8988T (cell line): ENCODE results near the gene NT5C3B.
"Not testable (repeated sequence)": the region's sequence is repeated elsewhere in the genome, so short reads cannot be mapped to it uniquely, and the experiment has no call there.

Experiments used
- DNase-seq: peaks from one replicate; pipeline ENCODE4 v3.0.0; 2011

The NT5C3B gene

DNA sequence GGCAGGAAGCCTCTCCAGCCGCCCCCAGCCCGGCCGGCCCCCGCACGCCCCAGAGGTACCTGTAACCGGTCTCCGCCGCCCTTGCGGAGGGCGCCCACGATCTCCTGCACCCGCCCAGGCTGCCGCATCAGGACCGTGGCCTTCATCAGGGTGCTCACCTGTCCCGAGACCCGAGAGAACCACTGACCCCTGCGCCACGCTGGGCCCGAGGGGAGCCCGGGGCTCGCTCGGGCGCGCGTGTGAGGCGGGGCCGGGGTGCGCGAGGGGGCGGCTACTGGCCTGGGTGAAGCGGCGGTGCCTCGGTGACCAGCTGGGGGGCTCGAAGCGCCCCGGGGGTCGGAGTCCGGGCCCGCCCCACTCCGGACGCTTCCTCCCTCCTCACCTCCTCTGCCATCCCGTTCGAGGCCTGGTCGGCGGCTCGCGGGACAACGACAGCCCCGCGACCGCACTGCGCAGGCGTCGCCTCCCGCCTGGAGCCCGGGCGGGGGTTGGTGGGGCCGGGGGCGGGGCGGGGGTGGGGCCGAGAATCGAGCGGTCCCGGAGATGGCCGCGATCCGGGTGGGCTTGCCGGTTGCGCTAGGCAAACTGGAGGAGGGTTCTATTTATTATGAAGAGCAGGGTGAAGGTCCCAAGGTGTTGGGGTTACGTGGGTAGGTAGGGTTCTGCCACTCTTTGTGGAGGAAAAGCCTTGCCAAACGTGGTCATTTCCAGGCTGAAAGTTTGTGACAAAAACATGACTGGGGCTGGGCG is at the start of gene NT5C3B:
NT5C3B (minus strand) TSS at position 433 of the 750 bp plus-strand sequence; CDS start at position 394, 39 bp downstream.
- DNase-seq = peak; percentile 85

DNA sequence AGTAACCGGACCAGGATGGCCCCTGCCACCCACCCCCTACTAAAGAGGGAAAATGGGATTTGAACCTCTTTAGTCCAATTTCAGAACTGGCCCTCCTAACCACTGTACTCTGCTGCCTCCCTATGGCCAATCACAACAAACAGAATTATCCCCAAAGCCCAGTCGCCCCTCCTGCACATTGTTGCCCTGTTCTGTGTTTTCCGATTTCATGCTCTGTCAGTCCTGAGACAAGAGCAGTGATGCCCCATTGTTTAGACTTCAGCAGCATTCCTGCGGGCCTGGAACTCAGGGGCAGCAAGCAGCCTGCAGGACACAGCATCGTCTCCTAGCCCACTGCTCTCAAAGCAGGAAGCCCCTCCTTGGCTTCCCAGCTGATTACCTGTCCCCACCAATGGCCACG is 49.7 kb upstream of the NT5C3B start:
- DNase-seq = no peak

DNA sequence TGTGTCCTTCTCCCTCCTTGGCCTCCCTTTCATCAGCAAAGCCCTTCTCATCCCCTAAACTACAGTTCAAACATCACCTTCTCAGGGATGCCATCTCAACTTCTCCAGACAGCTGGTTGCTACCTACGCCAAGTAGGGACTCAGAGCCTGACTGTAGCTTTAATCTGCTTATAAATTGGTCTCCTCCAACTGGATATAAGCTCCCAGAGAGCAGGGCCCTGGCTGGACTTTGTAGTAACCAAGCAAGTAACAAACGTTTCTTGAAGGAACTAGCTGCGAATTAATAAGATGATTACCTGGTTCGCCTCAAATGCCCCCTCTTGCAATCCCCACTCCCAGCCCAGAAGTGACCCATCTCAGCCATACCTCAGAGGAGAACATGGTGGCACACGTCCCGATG is 46.7 kb upstream of the NT5C3B start:
- DNase-seq = no peak

DNA sequence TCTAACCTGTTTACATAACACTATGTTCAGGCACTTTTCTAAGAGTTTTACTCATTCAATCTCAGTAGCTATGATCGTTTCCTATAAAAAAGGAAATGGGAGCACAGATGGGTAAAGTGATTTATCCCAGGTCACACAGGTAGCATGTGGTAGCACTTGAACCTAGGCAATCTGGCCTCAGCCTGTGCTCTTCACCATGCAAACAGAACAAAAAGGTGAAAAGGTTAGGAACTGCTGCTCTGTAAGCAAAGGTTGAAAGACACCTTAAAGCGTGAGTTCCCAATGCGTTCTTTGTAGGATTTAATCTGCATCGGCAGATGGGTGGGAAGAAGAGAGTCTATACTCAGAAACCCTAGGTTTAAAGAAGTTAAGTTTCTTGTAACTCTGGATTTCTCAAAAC is 44.1 kb upstream of the NT5C3B start:
- no peak for DNase-seq

DNA sequence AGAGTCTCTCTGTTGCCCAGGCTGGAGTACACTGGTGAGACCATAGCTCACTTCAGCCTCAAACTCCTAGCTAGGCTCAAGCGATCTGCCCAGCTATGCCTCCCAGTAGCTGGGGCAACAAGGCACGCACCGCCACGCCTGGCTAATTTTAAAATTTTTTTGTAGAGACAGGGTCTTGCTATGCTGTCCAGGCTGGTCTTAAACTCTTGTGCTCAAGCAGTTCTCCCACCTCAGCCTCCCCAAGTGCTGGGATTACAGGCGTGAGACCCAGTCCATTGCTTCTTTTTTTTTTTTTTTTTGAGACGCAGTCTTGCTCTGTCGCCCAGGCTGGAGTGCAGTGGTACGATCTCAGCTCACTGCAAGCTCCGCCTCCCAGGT is 38.2 kb upstream of the NT5C3B start:
- not testable (repeated sequence) for DNase-seq

DNA sequence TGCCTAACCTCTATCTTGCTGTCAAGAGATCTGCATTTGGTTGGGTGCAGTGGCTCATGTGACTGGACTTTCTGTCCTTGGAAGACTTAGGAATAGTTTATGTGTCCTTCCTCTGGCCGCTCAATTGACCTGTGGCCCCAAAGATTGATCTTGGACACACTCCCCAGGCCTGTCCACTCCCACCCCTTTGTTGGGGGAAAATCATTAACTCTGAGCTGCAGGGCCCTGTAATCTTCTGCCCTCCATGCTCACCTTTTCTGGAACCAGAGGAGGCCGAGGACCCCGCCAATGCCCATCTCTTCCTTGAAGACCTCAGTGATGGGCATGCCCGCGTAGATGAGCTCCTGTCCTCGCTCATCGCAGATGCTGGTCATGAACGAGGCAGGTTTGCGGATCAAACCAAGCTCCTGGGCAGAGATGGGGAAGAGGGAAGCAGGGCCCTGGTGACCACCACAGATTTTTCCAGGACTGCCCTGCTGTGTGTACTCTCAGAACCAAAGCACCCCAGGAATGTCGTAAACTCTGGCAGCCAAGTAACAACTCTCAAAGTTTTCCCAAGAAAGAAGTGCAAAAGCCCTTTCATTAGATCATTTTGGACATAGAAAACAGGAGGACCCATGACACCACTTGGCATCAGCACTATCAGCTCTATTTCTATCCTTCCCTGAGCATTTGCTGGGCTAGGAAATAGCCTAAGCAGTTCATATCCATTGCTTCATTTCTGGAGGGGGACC is 37.7 kb upstream of the NT5C3B start:
- DNase-seq = no peak

DNA sequence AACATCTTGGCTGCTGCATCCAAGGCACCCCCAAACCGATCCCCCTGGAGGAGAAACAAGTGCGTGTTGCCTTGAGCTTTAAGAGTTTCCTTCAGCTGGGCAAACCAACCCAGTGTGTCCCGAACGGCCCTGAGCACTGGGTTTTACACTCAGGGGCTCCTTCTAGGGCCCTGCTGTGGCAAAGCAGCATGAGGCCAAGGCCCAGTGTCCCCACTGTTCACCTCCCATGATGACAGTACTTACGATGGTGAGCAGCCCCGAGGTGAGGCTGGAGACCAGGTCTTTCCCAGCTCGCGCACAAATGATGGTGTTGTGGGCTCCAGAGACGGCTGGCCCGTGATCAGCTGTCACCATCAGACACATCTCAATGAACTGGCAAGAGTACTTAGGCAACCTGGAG is 35.8 kb upstream of the NT5C3B start:
- no peak for DNase-seq

DNA sequence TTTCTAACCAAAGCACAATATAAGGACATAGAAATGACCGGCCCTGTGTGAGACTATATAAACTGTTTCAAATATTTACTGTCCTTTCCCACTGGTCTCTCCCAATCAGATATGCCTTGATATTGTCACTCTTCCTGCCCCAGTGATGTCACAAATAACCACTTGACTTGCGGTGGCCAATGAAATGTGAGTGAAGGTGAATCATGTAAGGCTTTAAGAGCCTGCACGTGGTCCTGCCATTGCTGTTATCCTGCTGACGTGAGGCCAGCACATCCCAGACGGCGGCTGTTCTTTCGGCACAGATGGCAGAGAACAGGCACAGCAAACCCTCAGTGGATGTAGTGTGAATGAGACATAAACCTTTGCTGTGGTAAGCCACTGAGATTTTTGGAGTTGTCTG is 34.6 kb upstream of the NT5C3B start:
- no peak for DNase-seq

DNA sequence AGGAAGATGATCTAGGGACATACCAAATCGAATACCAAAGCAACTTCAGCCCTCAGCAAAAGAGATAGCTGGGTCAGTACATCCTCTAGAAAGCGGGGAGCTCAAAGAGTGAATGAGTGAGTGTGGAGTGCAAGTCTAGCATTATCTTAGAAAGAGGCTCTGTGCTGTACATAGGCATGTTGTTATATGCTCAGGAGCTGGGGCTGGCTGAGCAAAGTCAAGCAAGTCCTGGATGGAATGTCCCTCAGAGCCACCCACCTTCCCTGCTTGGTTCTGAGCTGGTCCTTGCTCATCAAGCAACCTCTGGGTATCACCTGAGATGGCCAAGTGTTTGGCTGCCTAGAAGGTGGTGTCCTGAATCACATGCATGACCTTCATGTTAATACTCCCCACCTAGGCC is 34.1 kb upstream of the NT5C3B start:
- DNase-seq = no peak

DNA sequence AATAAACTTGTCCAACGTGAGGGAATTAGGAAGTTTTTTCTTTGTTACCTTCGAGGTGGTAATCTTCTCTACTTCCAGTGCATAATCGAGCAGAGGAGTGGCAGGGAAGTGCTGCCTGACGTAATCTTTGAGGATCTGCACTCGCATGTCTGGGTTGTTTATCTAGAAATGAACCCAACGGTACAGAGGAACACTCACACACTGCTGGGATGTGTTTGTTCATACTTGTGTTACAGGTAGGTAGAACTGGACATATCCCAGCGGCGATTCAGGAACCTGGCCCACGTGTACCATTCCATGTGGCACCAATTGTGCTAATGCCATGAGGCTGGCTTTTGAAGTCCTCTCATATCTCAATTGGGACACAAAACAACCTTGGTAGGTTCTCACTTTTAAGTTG is 33.4 kb upstream of the NT5C3B start:
- DNase-seq = no peak

DNA sequence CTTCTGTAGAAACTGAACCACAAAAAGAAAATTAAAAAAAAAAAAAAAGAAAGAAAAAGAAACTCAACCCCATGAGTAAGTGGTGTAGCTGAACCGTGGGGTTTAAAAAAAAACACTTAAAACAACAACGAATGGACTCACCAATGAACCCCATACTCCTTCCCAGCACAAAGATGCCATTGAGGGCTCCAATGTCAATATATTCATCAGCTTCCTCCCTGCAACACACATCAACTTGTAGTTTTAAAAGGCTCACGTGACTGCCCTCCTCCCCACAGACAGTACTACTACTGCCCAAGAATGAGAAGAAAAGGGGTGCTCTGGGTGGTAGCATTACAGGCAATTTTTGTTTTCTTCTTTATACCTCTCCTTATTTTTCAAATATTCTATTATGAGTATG is 32.5 kb upstream of the NT5C3B start:
- DNase-seq = no peak

DNA sequence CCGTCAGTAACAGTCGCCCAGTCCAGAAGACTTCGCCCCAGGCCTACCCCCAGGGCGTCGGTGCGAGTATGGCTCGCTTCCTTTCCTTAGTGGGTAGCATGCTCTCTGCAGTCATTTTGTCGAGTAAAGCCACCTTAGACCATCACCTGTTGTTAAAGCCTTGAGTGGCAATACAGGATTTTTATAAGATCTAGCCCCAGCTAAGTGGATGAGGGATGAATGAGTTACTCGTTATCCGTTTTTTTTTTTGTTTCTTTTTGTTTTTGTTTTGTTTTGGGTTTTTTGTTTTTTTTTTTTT is 29.5 kb upstream of the NT5C3B start:
- DNase-seq = no peak

DNA sequence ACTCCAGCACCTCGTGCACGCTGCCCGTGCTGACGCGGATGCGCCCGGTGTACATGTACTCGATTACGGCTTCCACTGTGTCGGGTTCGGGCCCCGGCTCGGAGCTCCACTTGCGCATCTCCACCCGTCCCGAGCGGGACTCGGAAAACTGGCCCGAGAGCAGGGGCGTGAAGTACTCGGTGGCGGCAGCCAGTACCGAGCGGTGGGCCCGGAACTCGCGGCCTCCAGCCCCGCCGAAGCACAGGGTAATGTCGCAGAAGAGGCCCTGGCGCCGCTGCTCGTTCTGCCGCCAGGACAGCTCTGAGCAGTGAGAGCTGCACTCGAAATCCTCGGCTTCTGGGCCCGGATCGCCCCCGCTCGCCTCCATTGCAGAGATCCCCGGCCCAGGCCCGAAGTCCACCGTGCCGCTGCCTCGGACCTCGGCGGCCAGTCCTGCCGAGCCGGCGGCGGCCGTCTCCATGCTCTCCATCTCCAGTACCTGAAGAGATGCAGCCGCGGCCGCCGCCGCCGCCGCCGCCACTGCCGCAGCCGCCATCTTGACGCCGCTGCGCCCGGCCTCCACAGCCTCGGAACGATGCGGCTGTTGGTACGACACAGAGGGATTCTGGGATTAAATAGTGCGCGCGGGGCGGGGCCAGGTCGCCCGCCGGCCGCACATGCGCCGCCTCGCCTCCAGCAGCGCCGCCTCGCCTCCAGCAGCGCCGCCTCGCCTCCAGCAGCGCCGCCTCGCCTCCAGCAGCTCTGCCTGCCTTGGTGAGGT is 29.0 kb upstream of the NT5C3B start, which contains the start of gene KLHL11:
KLHL11 (minus strand) TSS at position 588 of the 760 bp plus-strand sequence; CDS start at position 535, 53 bp downstream.
- DNase-seq = peak; percentile 78

DNA sequence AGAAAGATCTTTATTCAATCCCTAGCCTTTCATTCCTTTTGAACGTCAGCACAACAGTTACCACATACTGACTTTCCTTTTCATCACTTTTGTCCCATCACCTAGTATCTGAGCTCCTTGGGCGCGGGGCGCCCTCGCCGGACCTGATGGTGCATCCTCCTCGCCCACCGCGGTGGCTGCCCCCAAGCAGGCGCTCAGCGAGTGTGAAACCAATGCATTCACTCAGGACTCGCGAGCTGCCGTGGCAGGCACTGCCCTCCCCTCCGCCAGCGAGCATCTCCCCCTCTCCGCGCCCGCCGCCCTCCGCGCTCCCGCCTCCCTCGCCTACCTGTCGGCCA is 28.4 kb upstream of the NT5C3B start:
- DNase-seq = no peak

DNA sequence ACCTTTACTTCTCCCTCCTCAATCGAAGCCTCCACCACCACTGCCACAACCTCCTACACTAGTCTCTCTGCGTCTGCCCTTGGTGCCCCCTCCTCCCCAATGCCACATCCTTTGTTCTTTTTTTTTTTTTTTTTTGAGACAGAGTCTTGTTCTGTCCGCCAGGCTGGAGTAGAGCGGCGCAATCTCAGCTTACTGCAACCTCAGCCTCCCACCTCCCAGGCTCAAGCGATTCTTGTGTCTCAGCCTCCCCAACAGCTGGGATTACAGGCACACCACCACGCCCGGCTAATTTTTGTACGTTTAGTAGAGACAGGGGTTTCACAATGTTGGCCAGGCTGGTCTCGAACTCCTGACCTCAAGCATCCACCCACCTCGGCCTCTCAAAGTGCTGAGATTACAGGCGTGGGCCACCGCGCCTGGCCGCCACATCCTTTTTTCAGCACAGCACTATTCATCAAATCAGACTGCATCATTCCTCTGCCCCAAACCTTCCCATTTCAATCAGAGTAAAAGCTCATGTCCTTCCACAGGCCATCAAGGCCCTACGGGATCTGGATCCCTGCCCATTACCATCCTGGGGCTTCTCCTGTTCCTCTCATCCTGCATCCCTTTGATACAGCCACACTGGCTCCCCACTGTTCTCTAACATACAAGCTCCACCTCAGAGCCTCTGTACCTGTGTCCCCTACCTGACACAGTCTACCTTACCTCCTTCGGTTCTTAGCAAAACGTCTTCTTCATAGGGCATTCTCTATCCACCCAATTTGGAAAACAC is 27.2 kb upstream of the NT5C3B start:
- DNase-seq = no peak

DNA sequence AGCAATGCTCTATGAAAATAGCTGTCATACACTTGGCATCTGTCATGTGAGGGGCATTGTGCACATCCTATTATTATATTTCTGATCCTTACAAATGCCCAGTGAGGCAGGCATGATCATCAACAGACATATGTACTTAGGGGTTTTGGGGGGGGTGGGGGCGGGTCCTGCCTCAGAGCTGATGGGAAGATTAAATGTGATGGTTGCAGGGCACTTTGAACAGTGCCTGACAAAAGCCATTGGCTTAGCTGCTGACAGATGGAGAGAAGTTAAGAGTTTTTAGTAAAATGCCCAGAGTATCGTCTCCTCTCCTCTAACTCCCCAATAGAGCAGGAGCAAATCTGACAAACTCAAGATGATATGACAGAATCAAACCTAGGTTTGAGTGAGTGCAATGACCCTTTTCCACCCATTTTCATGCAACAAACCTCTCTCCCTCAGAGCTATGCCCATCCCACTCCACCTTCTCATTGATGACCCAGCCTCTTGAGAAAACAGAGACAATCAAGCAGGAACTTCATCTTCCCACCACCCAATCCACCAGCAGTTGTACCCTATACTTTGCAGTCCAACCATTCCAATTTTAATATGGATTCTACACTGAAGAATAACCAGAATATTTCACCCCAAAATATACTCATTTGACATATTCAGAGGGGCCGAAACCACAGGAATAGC is 24.4 kb upstream of the NT5C3B start:
- DNase-seq = no peak

DNA sequence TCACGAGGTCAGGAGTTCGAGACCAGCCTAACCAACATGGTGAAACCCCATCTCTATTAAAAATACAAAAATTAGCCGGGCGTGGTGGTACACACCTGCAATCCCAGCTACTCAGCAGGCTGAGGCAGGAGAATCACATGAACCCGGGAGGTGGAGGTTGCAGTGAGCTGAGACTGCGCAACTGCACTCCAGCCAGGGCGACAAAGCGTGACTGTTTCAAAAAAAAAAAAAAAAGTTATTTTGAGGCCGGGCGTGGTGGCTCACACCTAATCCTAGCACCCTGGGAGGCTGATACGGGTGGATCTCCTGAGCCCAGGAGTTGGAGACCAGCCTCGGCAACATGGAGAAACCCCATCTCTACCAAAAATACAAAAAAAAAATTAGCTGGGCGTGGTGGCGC is 15.3 kb upstream of the NT5C3B start:
- not testable (repeated sequence) for DNase-seq

DNA sequence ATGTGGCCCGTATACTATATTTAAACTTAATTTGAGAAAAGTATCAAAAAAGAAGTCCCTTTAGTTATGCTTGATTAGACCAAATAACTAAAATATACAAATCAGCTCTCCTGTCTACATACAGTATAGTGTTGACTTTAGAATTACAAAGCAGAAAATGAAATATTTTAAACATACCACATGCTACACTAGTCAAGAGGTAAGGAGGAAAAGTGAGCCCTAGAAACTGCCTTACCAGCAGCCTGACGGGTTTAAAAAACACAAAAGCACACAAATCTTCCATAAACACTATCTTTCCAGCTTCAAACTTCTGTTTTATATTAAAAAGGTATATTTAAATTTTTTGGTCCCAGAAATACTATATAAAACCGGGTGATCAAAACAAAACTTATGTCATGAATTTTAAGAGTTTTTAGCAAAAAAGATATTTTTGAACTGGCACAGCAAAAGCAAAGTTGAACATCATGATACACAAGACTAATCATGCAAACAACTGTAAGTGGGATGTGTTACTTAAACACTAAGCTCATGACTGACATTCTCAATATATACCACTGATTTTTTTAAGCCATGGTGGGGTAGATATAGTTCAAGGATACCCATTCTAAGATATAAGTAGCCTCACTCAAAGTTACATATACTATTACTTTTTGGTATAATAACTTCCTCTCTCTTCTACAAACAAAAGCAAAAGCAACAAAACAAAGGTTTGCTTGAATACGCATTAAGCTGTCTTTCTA is 13.4 kb upstream of the NT5C3B start:
- no peak for DNase-seq

DNA sequence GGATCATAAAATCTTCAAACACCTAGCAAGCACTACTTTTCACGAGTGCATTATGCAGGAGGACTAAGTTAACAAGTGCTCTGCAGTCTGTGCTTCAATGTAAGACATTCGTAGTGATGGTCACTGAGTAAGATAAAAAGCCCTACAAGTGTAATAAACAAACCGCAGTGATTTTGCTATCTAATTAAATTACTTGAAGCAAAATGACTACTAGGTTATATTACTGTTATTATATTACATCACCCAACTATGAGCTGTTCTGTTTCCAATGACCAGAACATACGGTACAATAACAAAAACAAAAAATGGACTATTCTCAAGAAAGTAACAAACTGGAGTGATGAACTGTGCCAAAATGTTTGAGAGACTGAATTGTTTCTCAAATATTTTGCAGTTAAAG is 12.8 kb upstream of the NT5C3B start:
- DNase-seq = no peak

DNA sequence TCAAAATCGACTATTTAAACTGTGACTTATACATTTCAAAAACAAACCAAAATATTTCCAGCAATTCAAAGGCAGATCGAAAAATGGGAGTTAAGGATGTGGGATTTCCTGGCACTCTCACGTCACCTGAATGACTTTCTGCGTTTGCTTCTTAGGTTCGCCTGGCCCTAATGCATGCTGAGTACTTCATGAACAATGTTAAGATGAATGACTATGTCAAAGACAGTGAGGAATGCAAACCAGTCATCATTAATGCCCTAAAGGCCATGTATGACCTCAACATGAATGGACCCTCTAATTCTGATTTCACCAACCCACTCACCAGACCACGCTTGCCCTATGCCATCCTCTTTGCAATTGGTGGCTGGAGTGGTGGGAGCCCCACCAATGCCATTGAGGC is 8.9 kb upstream of the NT5C3B start:
- DNase-seq = no peak

DNA sequence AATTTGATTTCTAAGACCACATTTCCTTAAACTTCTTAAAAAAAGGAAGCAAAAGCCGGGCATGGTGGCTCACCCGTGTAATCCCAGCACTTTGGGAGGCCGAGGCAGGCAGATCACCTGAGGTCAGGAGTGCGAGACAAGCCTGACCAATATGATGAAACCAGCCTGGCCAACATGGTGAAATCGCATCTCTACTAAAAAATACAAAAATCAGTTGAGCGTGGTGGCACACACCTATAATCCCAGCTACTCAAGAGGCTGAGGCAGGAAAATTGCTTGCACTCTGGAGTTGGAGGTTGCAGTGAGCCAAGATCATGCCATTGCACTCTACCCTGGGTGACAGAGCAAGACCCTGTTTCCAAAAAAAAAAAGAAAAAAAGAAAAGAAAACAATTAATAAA is 4.7 kb upstream of the NT5C3B start:
- not testable (repeated sequence) for DNase-seq

DNA sequence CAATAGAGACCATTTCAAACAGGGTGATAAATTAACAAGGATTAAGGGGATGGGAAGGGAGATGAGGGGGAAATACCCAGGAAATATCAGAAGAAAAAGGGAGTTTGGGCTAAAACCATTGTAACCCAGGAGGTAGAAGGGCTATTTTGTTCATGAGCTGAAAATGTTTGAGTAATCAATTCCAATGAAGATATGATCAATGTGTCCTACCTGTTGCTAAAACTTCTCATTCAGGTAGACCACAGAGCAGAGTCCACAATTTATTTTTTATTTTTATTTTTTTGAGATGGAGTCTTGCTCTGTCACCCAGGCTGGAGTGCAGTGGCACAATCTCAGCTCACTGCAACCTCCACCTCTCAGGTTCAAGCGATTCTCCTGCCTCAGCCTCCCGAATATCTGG is 3.4 kb upstream of the NT5C3B start:
- not testable (repeated sequence) for DNase-seq
